Transverse colon (tissue), 3 donors: ENCODE results near the gene DIS3L2.

Source experiments
- EP300 ChIP-seq: sonication (generic); formaldehyde crosslinking; IDR thresholded peaks from one replicate; pipeline ENCODE4 v1.6.1; 2017; ENCODE audit warnings: antibody characterized with exemption, low read depth
- POLR2A ChIP-seq: fragments of 450-650 bp; IDR thresholded peaks from one replicate; pipeline ENCODE4 v1.6.1; 2016; ENCODE audit warnings: antibody characterized with exemption, mild to moderate bottlenecking, moderate library complexity
- TF ChIP-seq, protein P1 (sequence below), 5 experiments: fragments of 200-600 bp in 3 of 5; fragments of 450-650 bp in 2 of 5; sonication (generic) in 3 of 5; IDR thresholded peaks; 1 replicate in 2 of 5; 2 replicates in 3 of 5; pipeline ENCODE4 v1.5.1; 2016 to 2017; ENCODE audit warnings: antibody characterized with exemption in 5 of 5, inconsistent platforms in 3 of 5, mild to moderate bottlenecking in 2 of 5, moderate library complexity in 1 of 5

DNA sequence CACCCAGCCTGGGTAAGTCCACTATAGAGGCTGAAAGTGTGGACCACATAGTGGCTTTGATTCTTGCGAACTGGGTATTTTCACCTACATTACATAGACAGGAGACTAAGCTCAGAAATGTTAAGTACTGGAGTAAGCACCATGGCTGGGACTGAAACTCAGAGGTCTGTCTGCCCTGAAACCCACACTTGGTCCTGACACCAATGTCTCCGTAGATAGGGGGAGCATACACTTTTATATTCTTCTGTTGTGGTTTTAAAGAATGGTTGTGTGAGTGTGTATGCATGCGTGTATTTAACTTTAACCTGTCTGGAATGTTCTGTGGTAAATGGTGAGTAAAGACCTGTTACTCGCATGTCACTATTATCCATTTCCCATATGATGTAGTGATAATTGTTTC lies 25.0 kb upstream of the DIS3L2 start:
- TF ChIP-seq, protein P1, sequence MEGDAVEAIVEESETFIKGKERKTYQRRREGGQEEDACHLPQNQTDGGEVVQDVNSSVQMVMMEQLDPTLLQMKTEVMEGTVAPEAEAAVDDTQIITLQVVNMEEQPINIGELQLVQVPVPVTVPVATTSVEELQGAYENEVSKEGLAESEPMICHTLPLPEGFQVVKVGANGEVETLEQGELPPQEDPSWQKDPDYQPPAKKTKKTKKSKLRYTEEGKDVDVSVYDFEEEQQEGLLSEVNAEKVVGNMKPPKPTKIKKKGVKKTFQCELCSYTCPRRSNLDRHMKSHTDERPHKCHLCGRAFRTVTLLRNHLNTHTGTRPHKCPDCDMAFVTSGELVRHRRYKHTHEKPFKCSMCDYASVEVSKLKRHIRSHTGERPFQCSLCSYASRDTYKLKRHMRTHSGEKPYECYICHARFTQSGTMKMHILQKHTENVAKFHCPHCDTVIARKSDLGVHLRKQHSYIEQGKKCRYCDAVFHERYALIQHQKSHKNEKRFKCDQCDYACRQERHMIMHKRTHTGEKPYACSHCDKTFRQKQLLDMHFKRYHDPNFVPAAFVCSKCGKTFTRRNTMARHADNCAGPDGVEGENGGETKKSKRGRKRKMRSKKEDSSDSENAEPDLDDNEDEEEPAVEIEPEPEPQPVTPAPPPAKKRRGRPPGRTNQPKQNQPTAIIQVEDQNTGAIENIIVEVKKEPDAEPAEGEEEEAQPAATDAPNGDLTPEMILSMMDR (IDR thresholded peaks at IDR 0.05), result no peak
- TF ChIP-seq POLR2A, result no peak
- no peak for TF ChIP-seq EP300
